Measurements from ENCODE around the gene ARHGAP20. TPM values are rescaled to one million over a fixed set of nuclear protein-coding genes. Genes with fewer than 3 reads are reported as not detected.
A peak's percentile ranks its signal among the peaks of the same experiment; 100 is the strongest.

ARHGAP20 gene
- total RNA-seq, 1 experiment from 2014 or later: 0.04 TPM

GRCh38 chr11:110710628-110711381, 1.4 kb downstream of the ARHGAP20 start:
- Histone ChIP-seq H2AK5ac (ENCODE audit: insufficient read length, low read length) (no peak overlapping the region), H3K9me3 (ENCODE audit: control insufficient read depth, low read depth, low read length) (no peaks in the 10 kb centered on the region), H2AFZ (ENCODE audit: low read length) (no peak overlapping the region), H2BK15ac (ENCODE audit: low read depth, low read length) (no peak overlapping the region), H4K20me1 (ENCODE audit: control insufficient read depth, insufficient read depth, insufficient read length) (no peaks in the 10 kb centered on the region), H3K56ac (ENCODE audit: insufficient read length, low read depth, low read length) (no peak overlapping the region), H3K14ac (ENCODE audit: insufficient read depth, low read length) (no peak overlapping the region), H2BK20ac (ENCODE audit: low read depth, low read length, poor library complexity, severe bottlenecking) (no peak overlapping the region), H3K23me2 (ENCODE audit: insufficient read length, low read depth, low read length, poor library complexity, severe bottlenecking) (peaks cover 21% of the 10 kb centered on the region), H3K4ac (ENCODE audit: low read depth, low read length) (no peak overlapping the region), H3K9ac (ENCODE audit: extremely low read depth, insufficient read length, low read length) (no peak overlapping the region), H3K27ac (ENCODE audit: insufficient read length, low read depth, low read length) (no peak overlapping the region), H3K4me2 (ENCODE audit: insufficient read depth, insufficient read length, low read length) (peak overlapping the region; percentile 87), H4K91ac (ENCODE audit: insufficient read length, low read depth, low read length) (no peak overlapping the region), H3K4me1 (ENCODE audit: insufficient read depth, low read length) (no peaks in the 10 kb centered on the region), H3K27me3 (ENCODE audit: insufficient read depth, low read length) (peaks cover 30% of the 10 kb centered on the region; the same call in 1 of the 2 replicates), H4K8ac (replicated peaks; ENCODE audit: insufficient read length, low read depth, low read length) (no peak overlapping the region), H3K79me2 (ENCODE audit: insufficient read depth, low read length) (no peaks in the 10 kb centered on the region), H3K23ac (ENCODE audit: insufficient read length, low read depth, low read length) (no peak overlapping the region), H3K18ac (ENCODE audit: insufficient read length, low read depth, low read length) (no peak overlapping the region), H4K5ac (ENCODE audit: insufficient read length, low read depth, low read length) (no peak overlapping the region), H2BK5ac (ENCODE audit: insufficient read length, low read length) (no peak overlapping the region), H2BK12ac (ENCODE audit: insufficient read length, low read depth, low read length) (no peak overlapping the region), H2BK120ac (ENCODE audit: low read depth, low read length, poor library complexity, severe bottlenecking) (no peak overlapping the region), H3K79me1 (ENCODE audit: insufficient read depth, low read depth, low read length, poor library complexity, severe bottlenecking) (no peaks in the 10 kb centered on the region), H3T11ph (ENCODE audit: low read length) (no peak overlapping the region)
- Mint-ChIP-seq H3K4me1 (peaks cover 15 to 18% of the 10 kb centered on the region in 2 experiments), H3K27me3 (ENCODE audit: low read depth) (peaks cover 44% of the 10 kb centered on the region), H3K36me3 (ENCODE audit: insufficient read depth in 1 of 3, low read depth in 3 of 3) (no peaks in the 10 kb centered on the region), H3K4me3 (peak overlapping the region; percentile 66 to 84), H3K9me3 (no peaks in the 10 kb centered on the region; a peak in 1 of 5 replicates), H3K27ac (no peak overlapping the region)
- WGBS (ENCODE audit: extremely low coverage, insufficient read length, low lambda C conversion rate): no CpG with 5 or more reads among the region's 33 CpGs
- DNase-seq: peak; percentile 44
- TF ChIP-seq CTCF (conservative IDR thresholded peaks at IDR 0.05): no peak

Data from H9 (cell line).